Activated CD8-positive, alpha-beta T cell treated with anti-CD3 and anti-CD28 coated beads for 36 hours (primary cell): Measurements from ENCODE around the gene CAV1. TPM values are rescaled to one million over a fixed set of nuclear protein-coding genes. Genes with fewer than 3 reads are reported as not detected.

Experiments
- ATAC-seq: fragments of 200-7000 bp; cut with Tn5 transposase; one replicate; pipeline ENCODE4 v1.10.0; 2021; ENCODE audit warnings: mild to moderate bottlenecking, moderate library complexity
- CTCF ChIA-PET: fragments of 350-600 bp; sonication (Branson Sonifier 250); formaldehyde crosslinking; loops from one replicate; lab custom pipeline; 2021; ENCODE audit warnings: antibody characterized with exemption; lab: Charles Lee
- POLR2A ChIA-PET: fragments of 350-600 bp; sonication (Branson Sonifier 250); formaldehyde crosslinking; loops from one replicate; lab custom pipeline; 2021; ENCODE audit warnings: antibody characterized with exemption; lab: Charles Lee
- DNase-seq: peaks from one replicate; pipeline ENCODE4 v3.0.0-alpha.2; 2020
- H3K27ac Mint-ChIP-seq: one replicate; pipeline ENCODE4 v1.8.0; 2021; ENCODE audit warnings: mild to moderate bottlenecking, mixed read lengths
- H3K27me3 Mint-ChIP-seq: one replicate; pipeline ENCODE4 v1.8.0; 2021; ENCODE audit warnings: mixed read lengths
- H3K36me3 Mint-ChIP-seq: one replicate; pipeline ENCODE4 v1.8.0; 2021; ENCODE audit warnings: low read depth, mixed read lengths
- H3K4me1 Mint-ChIP-seq: one replicate; pipeline ENCODE4 v1.8.0; 2021; ENCODE audit warnings: low read depth, mixed read lengths
- H3K4me3 Mint-ChIP-seq: one replicate; pipeline ENCODE4 v1.8.0; 2021; ENCODE audit warnings: mild to moderate bottlenecking, moderate library complexity, mixed read lengths
- H3K9me3 Mint-ChIP-seq: one replicate; pipeline ENCODE4 v1.8.0; 2021; ENCODE audit warnings: mixed read lengths
- intact Hi-C: fragments of 100-400 bp; cut with micrococcal nuclease; formaldehyde crosslinking; loops from one replicate; pipeline ENCODE4 v1.10.0; 2022
- total RNA-seq, 2 experiments: library from RNA; stranded (reverse); gene quantifications; one replicate each; pipeline ENCODE4 v1.2.3, GENCODE V29; 2021
- TF ChIP-seq, protein P1 (sequence below): fragments of 200-600 bp; IDR thresholded peaks from one replicate; pipeline ENCODE4 v1.8.0; 2022; ENCODE audit warnings: antibody characterized with exemption, mild to moderate bottlenecking

The CAV1 gene
- total RNA-seq, 2 experiments from 2014 or later = 0.18 to 0.74 TPM

DNA sequence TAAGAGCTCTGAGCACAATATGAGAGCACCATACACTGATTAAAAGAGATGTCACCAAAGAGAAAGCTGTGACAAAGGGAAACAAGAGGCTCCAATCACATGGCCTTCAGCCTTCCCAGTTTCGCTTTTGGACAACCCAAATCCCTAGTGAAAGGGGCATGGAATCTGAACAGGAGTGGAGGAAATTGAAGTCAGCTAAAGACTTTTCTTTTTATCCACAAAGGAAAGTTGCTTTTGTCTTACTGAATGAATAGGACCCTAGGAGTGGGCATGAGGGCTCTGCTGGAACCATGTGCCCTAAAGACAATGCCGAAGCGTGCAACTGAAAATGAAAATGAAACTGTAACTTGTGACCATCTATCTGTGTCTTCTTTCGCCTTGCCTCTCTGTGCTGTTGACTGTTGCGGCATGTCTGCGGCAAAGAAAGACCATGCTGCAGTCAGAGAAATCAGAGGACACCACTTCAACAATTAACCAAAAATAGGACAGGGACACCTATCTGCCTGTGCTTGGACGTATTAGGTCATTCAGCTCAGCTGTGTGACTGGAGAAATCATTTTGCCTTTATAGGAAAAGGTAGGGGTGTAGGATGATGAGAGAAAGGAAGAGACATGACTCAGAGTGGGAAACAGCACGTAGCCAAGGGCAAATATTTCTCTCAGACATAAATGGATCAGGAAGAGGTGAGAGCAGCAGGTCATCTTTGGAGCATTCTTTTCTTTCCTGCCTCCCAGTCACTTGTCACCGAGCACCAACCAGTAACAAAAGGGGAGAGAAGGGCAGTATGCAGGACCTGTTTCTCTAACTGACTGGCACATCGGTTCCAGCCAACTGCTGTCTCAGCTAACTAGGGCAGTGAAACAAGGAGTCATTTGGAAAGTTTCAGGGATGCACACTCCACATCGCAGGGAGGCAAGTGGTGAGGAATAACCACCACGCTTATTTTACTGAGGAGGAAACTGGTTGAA lies 13.0 kb upstream of the CAV1 start:
- peak; percentile 31 for DNase-seq
- TF ChIP-seq, protein P1, sequence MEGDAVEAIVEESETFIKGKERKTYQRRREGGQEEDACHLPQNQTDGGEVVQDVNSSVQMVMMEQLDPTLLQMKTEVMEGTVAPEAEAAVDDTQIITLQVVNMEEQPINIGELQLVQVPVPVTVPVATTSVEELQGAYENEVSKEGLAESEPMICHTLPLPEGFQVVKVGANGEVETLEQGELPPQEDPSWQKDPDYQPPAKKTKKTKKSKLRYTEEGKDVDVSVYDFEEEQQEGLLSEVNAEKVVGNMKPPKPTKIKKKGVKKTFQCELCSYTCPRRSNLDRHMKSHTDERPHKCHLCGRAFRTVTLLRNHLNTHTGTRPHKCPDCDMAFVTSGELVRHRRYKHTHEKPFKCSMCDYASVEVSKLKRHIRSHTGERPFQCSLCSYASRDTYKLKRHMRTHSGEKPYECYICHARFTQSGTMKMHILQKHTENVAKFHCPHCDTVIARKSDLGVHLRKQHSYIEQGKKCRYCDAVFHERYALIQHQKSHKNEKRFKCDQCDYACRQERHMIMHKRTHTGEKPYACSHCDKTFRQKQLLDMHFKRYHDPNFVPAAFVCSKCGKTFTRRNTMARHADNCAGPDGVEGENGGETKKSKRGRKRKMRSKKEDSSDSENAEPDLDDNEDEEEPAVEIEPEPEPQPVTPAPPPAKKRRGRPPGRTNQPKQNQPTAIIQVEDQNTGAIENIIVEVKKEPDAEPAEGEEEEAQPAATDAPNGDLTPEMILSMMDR = no peak
- Mint-ChIP-seq H3K9me3 (no peaks in the 10 kb centered on the region), H3K4me3 (peak overlapping the region; percentile 70), H3K27ac (peak overlapping the region; percentile 69), H3K4me1 (peaks cover 12% of the 10 kb centered on the region), H3K27me3 (peaks cover 21% of the 10 kb centered on the region), H3K36me3 (no peaks in the 10 kb centered on the region)
- POLR2A ChIA-PET = interaction anchor here (0.6 kb wide), 1 partner anchor 1774 kb away, joined by 3 read pairs; no protein-coding TSS in a partner anchor
- intact Hi-C loops = no loop called here
- peak; percentile 91 for ATAC-seq
- CTCF ChIA-PET = interaction anchor here (1.4 to 2.8 kb wide), 2 partner anchors 10 to 14 kb away, joined by 4 to 12 read pairs; no protein-coding TSS in a partner anchor

DNA sequence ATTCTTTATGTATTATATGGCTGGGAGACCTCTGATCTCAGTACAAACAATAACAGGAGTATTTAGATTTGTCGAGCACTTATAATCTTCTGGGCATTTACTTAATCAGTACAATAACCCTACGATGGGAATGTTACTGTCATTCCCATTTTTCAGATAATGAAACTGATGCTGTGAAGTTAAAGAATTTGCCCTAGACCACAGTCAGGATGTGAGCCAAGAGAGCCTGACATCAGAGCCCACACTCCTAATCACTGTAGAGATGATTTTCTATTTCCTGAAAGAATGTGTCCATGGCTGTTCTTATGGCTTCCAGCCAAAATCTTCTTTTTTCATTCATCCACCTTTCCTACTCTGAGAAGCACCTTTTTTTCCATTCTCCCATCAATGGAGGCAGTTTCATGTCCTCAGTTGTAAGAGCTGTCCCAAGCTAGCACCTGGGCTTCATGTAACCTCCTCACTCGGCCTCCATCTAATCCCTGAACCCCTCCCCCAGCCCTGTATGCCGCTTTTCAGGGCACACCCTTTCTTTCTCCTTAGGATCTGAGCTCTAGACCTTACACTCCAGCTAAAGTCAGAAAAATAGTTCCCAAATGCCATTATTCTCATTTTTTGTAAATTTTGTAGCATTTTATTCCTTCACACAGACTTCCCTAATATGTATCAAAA lies 12.2 kb upstream of the CAV1 start:
- intact Hi-C loops = no loop called here
- CTCF ChIA-PET = interaction anchor here (2.8 kb wide), 1 partner anchor 13 kb away, joined by 12 read pairs; no protein-coding TSS in a partner anchor
- Mint-ChIP-seq H3K36me3 (no peaks in the 10 kb centered on the region), H3K27me3 (peaks cover 21% of the 10 kb centered on the region), H3K9me3 (no peaks in the 10 kb centered on the region), H3K4me1 (peaks cover 12% of the 10 kb centered on the region), H3K27ac (no peak overlapping the region), H3K4me3 (no peak overlapping the region)
- DNase-seq (no peak), ATAC-seq (no peak)
- TF ChIP-seq, protein P1 = no peak
- POLR2A ChIA-PET = no interaction called here

DNA sequence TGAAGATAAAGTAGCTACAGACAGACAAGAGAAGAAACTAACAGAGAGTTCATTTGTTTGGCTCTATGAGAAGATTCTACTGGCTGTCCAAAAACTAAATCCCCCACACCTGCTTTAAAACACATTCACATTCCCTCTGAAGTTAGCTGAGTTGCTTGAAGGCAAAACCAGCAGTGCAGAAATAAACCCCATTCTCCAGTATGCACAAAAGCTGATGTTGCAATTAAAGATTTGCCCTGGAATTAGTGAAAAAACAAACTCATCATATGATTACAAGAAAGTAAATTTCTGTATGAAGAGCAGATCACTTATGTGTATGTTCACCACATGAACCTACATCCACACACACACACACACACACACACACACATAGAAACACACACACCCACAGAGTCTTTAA lies 9.3 kb upstream of the CAV1 start:
- intact Hi-C loops = no loop called here
- CTCF ChIA-PET = interaction anchor here (1.8 kb wide), 1 partner anchor 10 kb away, joined by 10 read pairs; no protein-coding TSS in a partner anchor
- Mint-ChIP-seq H3K4me1 (peaks cover 12% of the 10 kb centered on the region), H3K27ac (no peak overlapping the region), H3K4me3 (no peak overlapping the region), H3K27me3 (peaks cover 22% of the 10 kb centered on the region), H3K36me3 (no peaks in the 10 kb centered on the region), H3K9me3 (no peaks in the 10 kb centered on the region)
- ATAC-seq (no peak), DNase-seq (no peak)
- POLR2A ChIA-PET = interaction anchor here (0.6 kb wide), 1 partner anchor 44 kb away, joined by 3 read pairs; no protein-coding TSS in a partner anchor
- TF ChIP-seq, protein P1 = no peak

DNA sequence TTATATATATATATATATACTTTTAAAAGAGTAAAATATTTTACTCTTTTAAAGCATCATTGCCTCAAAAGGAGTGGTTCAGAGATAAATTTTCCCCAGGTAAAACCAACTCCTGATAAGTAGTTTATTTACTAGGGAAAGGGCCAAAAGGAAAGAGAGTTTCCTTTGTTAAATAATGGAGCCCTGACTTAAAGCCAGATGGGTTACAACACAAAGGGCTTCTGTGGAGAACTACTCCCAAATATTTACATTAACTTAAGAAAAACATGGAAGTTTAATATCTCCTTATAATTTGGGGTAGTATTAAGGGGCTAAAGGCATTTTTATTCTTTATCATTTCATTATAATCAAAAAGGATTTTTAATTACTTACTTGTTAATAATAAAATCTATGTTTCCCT lies 8.5 kb upstream of the CAV1 start:
- Mint-ChIP-seq H3K4me1 (peaks cover 12% of the 10 kb centered on the region), H3K27me3 (peaks cover 26% of the 10 kb centered on the region), H3K9me3 (no peaks in the 10 kb centered on the region), H3K27ac (no peak overlapping the region), H3K36me3 (no peaks in the 10 kb centered on the region), H3K4me3 (no peak overlapping the region)
- no peak for ATAC-seq
- POLR2A ChIA-PET = no interaction called here
- DNase-seq = no peak
- CTCF ChIA-PET = interaction anchor here (1.3 kb wide), 1 partner anchor 10 kb away, joined by 8 read pairs; no protein-coding TSS in a partner anchor
- intact Hi-C loops = no loop called here
- TF ChIP-seq, protein P1 = no peak
